MCF 10A (cell line): ENCODE data around the gene HOXA1. TPM values are rescaled to one million over a fixed set of nuclear protein-coding genes. Genes with fewer than 3 reads are reported as not detected.
A peak's percentile ranks its signal among the peaks of the same experiment; 100 is the strongest.

Source experiments
- BruUV-seq: library from RNA; stranded (reverse); fragments of 400-500 nt; replicated peaks from 2 replicates; lab custom pipeline; 2021; lab: Mats Ljungman, UMichigan
- CTCF ChIA-PET: fragments of 300-600 bp; sonication (Branson Sonifier 250); formaldehyde crosslinking; extraction: SDS; loops from one replicate; lab custom pipeline; 2021; ENCODE audit warnings: antibody characterized with exemption, inconsistent platforms; lab: Yijun Ruan, JAX
- POLR2A ChIA-PET: fragments of 300-600, 350-650 bp; sonication (Branson Sonifier 250); formaldehyde crosslinking; extraction: SDS; loops from one replicate; lab custom pipeline; 2020; ENCODE audit warnings: antibody characterized with exemption, inconsistent platforms; lab: Yijun Ruan, JAX
- DNase-seq: peaks from one replicate; pipeline ENCODE4 v3.0.0-alpha.2; 2018; ENCODE audit not compliant: unreplicated experiment
- H3K27ac Mint-ChIP-seq: one replicate; pipeline ENCODE4 v1.8.0; 2022; ENCODE audit warnings: mild to moderate bottlenecking, low read depth, mixed read lengths; ENCODE audit not compliant: unreplicated experiment
- H3K27me3 Mint-ChIP-seq: one replicate; pipeline ENCODE4 v1.8.0; 2022; ENCODE audit warnings: mixed read lengths; ENCODE audit not compliant: insufficient read depth, unreplicated experiment
- H3K36me3 Mint-ChIP-seq: one replicate; pipeline ENCODE4 v1.8.0; 2022; ENCODE audit warnings: mild to moderate bottlenecking, moderate library complexity, mixed read lengths; ENCODE audit not compliant: insufficient read depth, unreplicated experiment
- H3K4me1 Mint-ChIP-seq: one replicate; pipeline ENCODE4 v1.8.0; 2022; ENCODE audit warnings: mixed read lengths; ENCODE audit not compliant: insufficient read depth, unreplicated experiment
- H3K4me3 Mint-ChIP-seq: one replicate; pipeline ENCODE4 v1.8.0; 2022; ENCODE audit warnings: mild to moderate bottlenecking, moderate library complexity, mixed read lengths; ENCODE audit not compliant: unreplicated experiment
- H3K9me3 Mint-ChIP-seq: one replicate; pipeline ENCODE4 v1.8.0; 2022; ENCODE audit warnings: mixed read lengths; ENCODE audit not compliant: unreplicated experiment
- intact Hi-C: fragments of 100-400 bp; cut with micrococcal nuclease; formaldehyde crosslinking; loops from 2 replicates; pipeline ENCODE4 v1.14.1; 2022
- total RNA-seq: library from RNA; stranded (reverse); gene quantifications from 2 replicates; pipeline ENCODE4 v1.2.3, GENCODE V29; 2022
- TF ChIP-seq, protein P1 (sequence below): fragments of 200-600 bp; IDR thresholded peaks from one replicate; pipeline ENCODE4 v1.8.0; 2022; ENCODE audit warnings: antibody characterized with exemption, mild to moderate bottlenecking; ENCODE audit not compliant: unreplicated experiment

HOXA1 gene
- total RNA-seq, 1 experiment from 2014 or later, result 5.6 TPM

DNA sequence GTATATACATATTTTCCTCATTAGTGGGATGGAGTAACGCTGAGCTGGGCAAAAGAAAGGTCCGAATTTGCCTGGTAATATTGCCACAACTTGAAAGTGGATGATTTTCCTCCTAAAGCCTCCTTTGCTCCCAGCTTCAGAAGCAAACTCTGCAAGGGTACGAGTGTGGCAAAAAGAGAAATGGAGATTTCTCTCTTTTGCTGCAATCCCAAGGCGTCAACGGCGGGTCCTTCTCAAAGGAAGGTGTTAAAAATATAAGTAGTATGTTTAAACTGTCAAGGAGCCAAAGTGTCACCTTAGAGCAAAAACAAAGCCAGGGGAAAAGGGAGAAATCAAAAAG, 19.1 kb upstream of the HOXA1 start:
- Mint-ChIP-seq H3K36me3 (peaks cover 27% of the 10 kb centered on the region), H3K4me1 (peaks cover 31% of the 10 kb centered on the region), H3K9me3 (no peaks in the 10 kb centered on the region), H3K4me3 (peak overlapping the region; percentile 80), H3K27ac (peak overlapping the region; percentile 90), H3K27me3 (no peaks in the 10 kb centered on the region)
- no peak for DNase-seq
- TF ChIP-seq, protein P1, sequence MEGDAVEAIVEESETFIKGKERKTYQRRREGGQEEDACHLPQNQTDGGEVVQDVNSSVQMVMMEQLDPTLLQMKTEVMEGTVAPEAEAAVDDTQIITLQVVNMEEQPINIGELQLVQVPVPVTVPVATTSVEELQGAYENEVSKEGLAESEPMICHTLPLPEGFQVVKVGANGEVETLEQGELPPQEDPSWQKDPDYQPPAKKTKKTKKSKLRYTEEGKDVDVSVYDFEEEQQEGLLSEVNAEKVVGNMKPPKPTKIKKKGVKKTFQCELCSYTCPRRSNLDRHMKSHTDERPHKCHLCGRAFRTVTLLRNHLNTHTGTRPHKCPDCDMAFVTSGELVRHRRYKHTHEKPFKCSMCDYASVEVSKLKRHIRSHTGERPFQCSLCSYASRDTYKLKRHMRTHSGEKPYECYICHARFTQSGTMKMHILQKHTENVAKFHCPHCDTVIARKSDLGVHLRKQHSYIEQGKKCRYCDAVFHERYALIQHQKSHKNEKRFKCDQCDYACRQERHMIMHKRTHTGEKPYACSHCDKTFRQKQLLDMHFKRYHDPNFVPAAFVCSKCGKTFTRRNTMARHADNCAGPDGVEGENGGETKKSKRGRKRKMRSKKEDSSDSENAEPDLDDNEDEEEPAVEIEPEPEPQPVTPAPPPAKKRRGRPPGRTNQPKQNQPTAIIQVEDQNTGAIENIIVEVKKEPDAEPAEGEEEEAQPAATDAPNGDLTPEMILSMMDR, result no peak
- CTCF ChIA-PET, result interaction anchor here (0.9 to 3.6 kb wide), 13 partner anchors 8 to 260 kb away, joined by 3 to 24 read pairs (median 4); partner anchors contain the start of genes HOXA4 and HOXA5
- no TSS peak for BruUV-seq
- POLR2A ChIA-PET, result interaction anchor here (0.6 to 15.3 kb wide), 18 partner anchors 7 to 916 kb away, joined by 3 to 485 read pairs (median 7); partner anchors contain the start of genes CBX3, HOXA1, HOXA5 and HOXA6
- intact Hi-C loops, result loop anchor here (1.0 kb wide), 1 partner anchor 15 kb away; the partner anchor contains the start of gene HOXA4

DNA sequence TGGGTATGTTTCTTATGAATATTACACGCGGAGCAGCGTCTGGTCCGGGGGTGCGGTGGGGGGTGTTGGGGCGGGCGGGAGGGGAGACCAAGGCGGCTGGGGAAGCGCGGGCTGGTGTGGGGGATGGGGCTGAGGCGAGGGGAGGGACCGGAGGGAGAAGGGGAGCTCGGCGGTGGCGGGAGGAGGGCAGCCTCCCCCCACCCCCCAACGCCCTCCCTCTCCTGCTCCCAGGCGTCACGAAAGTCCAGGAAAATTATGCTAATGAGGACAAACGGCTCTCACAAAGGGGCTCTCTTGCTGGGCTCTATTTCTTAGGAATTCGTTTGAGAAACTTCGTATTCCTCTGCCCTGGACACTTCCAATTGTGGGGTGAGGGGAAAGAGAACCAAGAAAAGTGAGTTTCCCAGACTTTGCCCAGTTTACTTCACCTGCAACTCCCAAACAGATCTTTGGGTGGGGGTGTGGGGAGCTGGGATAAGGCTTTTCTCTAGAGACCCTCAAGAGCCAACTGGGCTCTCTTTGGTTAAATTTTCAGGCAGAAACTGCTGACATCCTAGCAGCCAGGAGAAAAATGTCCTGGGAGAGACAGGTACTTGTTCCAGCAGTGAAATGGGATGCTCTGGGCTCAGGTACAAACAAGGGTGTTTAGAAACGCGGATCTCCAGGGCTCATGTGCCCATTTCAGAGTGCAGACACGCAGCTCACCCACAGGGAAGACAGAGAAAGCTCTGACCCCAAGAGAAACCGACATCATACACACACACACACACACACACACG, 18.4 kb upstream of the HOXA1 start:
- DNase-seq, result peak; percentile 84
- ChIA-PET POLR2A (interaction anchor here (0.6 to 15.3 kb wide), 20 partner anchors 6 to 915 kb away, joined by 3 to 485 read pairs (median 6); partner anchors contain the start of genes CBX3, HOXA1, HOXA5 and HOXA6), CTCF (interaction anchor here (0.6 to 3.6 kb wide), 9 partner anchors 9 to 663 kb away, joined by 3 to 24 read pairs (median 4); partner anchors contain the start of genes HOXA4 and HOXA5)
- peak overlapping the region; percentile 90 for H3K27ac Mint-ChIP-seq
- H3K9me3 Mint-ChIP-seq, result no peaks in the 10 kb centered on the region
- peaks cover 26% of the 10 kb centered on the region for H3K4me1 Mint-ChIP-seq
- TF ChIP-seq, protein P1, result no peak
- H3K36me3 Mint-ChIP-seq, result peaks cover 21% of the 10 kb centered on the region
- no peaks in the 10 kb centered on the region for H3K27me3 Mint-ChIP-seq
- peak overlapping the region; percentile 80 for H3K4me3 Mint-ChIP-seq
- intact Hi-C loops, result no loop called here
- no TSS peak for BruUV-seq

DNA sequence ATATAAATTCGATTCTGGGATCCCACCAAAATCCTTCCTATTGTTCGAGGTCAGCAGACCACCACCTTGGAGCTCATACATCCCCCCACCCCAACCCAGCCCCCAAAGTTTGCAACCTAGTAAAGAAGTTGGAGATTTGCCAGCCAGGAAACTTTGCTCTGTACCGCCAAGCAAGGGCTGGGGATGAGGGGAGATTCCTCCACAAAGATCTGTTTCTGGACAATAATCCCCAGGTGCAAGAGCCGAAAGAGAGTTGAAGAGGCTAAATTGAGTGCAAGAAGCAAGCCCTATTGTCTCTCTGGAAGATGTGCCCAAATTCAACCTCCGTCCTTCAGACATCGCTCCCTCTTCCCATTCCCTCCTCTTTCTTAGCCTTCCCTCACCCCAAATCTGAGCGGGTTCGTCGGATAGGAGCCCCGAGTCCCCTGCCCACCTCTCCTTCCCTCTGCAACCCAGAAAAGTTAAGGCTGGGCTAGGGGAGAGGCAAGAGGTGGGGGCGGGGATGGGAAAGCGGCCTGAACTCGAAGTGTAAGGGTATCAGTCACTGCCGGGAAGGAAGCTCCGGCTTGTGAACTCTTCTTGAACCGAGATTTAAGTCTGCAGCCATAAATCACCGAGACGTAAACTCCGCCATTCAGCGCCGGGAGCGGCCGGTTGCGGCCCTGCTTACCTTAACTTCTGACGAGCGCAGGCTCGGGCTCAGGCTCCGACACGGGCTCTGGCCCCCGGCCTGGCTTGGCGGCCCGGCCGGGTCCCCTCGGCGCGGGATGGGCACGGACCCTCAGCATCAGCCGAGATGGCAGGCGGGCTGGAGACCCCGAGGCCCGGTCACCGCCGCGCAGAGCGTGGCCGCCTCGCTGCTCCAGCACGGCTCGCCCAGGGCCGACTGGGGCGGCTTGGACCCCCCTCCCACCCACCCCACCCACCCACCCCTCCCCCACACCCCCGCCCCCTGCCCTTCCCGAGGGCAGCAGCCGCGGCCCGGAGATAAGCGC, 17.5 kb upstream of the HOXA1 start:
- BruUV-seq, result no TSS peak
- Mint-ChIP-seq H3K9me3 (no peaks in the 10 kb centered on the region), H3K27me3 (no peaks in the 10 kb centered on the region), H3K36me3 (peaks cover 20% of the 10 kb centered on the region), H3K4me3 (peak overlapping the region; percentile 80), H3K27ac (peak overlapping the region; percentile 90), H3K4me1 (peaks cover 25% of the 10 kb centered on the region)
- TF ChIP-seq, protein P1, result no peak
- ChIA-PET POLR2A (interaction anchor here (0.6 to 15.3 kb wide), 18 partner anchors 8 to 914 kb away, joined by 3 to 485 read pairs (median 6); partner anchors contain the start of genes HOXA1, HOXA5 and SKAP2), CTCF (interaction anchor here (0.6 to 2.0 kb wide), 6 partner anchors 14 to 1172 kb away, joined by 3 to 6 read pairs (median 4); no protein-coding TSS in a partner anchor)
- DNase-seq, result peak; percentile 93
- intact Hi-C loops, result no loop called here
